ENCODE results near the gene AGBL1.

- TF ChIP-seq CTCF (IDR thresholded peaks at IDR 0.05) (no peak), POLR2A (IDR thresholded peaks at IDR 0.05) (no peak)
These were observed 79.8 kb downstream of the AGBL1 start for GRCh38 chr15:86159468-86159867.
